DMS114 treated with DMSO at 0.1 percent for 48 hours (cell line): ENCODE data around the gene NOD2.

ENCODE experiments used
- DNase-seq: peaks from one replicate; lab custom pipeline; 2025; ENCODE audit not compliant: unreplicated experiment; lab: John Stamatoyannopoulos, UW

The NOD2 gene

DNA sequence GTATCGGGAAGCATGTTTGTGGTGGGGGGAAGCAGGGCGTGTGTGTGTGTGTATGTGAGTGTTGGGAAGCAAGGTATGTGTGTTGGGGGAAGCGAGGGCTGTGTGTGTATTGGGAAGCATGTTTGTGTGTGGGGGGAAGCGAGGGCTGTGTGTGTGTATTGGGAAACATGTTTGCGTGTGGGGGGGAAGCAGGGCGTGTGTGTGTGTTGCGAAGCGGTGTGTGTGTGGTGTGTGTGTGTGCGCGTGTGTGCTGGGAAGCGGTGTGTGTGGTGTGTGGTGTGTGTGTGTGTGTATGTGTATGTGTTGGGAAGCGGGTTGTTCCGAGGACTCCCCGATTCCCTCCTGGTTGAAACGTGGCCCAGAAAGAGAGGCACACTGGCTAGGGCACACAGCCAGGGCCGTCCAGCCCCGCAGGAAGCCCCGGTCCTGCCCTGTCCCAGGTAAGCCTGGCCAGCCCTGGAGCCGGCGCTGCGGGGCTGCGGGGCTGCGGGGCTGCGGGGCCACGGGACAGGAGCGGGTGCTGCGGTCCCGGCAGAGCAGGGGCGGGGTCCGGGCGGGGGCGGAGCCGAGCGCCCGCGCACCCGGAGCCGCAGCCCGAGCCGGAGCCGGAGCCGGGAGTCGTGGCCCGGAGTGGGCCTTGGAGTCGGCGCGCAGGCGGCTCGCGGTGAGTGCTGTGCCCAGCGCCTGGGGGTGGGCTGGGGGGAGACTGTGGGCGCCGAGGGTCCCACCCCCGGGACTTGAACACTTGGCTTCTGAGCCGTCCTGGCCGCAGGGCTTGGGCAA is at the start of gene NOD2:
Gene NOD2 (plus strand): TSS at position 608 of the 783 bp plus-strand sequence. CDS start 5,890 bp downstream, outside the sequence.
- DNase-seq: no peak

DNA sequence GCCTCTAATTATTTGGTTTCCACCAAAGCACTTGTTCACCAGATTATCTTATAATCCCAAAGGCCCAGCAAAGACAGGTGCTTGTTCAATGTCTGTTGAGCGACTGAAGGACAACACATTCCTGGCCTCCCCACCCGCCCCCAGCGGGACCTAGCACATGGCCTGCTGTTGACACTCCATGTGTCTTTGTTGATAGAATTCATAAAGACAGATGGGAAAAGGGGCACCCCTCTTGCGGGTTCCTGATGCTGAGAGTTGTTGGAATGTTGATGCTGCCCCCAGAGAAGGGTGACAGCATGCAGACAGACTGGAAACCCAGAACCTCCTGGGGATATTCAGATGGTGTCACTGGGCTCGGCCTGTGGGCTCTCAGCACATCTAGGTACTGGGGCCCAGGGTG is 49.2 kb upstream of the NOD2 start:
- DNase-seq: no peak

DNA sequence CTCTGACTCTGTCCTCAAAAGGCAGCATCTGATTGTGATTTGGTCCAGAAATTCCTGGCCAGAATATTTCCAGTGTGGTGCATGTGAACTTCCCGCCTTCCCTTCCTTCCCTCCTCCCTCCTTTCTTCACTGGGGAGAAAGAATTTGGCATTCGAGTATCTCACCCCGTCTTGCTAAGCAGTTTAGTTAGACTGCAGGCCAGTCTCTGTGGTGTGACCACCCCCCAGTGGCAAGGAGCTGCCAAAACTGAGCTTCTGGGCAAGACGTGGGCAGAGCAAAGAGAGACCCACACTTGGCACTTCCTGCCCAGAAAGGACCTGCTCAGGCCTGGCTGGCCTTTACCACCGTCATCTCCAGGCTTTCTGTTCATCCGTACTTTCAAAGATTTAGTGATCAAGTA is 48.7 kb upstream of the NOD2 start:
- peak; percentile 24 for DNase-seq

DNA sequence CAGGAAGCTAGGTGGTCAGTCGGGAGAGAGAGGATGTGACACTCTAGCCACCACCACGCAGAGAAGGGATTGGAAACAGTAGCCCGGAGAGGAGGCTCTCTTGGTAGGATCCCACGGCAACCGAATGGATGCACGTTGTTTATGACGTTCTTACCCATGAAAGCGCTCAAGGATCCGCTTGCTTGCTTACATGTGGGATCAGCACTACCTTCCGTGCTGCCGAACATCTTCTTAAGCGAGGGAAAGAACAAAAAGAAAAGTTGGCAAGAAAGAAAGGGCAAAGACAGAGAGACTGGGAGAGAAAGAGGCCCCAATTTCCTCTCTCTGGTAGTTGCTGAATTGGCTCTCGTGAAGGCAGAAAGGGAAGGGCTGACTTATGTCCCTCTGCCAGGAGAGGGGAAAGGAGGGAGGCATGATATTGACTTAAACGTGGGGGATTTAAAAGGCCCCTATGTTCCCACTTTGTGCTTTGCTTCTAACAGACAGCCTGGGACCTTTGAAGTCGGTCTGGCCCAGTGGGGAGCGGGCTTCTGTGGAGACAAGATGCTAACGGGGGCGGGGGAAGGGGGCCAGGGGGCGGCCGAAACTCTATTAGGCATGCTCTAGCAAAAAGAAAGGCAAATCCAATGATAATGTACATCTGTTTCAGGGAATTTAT is 47.7 kb upstream of the NOD2 start:
- no peak for DNase-seq

DNA sequence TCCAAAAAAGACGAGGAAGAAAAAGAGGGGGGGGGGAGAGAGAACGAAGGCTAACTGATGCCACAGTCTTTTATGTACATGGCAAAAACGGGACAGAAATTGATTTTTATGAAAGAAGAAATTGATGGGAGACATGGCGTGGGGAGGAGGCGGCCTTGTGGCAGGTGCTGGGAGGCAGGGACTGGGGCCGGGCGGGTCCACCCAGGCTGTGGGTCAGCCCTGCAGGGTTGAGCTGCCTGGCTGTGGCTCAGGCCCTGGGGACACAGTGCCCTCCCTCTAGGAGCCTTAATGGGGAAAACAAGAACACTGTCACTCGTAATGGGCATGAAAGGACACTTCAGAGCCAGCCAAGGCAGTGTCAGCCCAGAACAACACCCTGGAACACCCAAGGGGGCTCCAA is 47.1 kb upstream of the NOD2 start:
- no peak for DNase-seq

DNA sequence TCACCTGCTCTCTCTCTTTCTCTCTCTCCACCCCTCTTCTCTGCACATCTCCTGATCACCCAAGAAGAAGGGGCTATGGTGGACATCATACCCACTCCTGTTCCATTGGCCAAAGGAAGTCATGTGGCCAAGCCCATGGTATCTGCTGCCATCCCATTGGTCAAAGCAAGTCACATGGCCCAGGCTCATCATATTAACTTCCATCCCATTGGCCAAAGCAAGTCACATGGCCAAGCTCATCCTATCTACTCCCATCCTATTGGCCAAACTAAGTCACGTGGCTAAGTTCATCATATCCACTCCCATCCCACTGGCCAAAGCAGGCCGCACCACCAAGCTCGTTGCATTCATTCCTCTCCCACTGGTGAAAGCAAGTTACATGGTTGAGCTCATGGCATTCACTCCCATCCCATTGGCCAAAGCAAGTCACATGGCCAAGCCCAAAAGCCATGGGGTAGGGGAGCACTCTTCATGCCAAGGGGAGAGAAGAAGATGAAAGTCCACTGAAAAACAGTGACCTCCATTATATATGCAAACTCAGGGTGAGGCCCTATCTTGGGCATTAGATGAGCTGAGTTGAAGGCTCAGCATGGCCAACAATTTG is 41.5 kb upstream of the NOD2 start:
- no peak for DNase-seq

DNA sequence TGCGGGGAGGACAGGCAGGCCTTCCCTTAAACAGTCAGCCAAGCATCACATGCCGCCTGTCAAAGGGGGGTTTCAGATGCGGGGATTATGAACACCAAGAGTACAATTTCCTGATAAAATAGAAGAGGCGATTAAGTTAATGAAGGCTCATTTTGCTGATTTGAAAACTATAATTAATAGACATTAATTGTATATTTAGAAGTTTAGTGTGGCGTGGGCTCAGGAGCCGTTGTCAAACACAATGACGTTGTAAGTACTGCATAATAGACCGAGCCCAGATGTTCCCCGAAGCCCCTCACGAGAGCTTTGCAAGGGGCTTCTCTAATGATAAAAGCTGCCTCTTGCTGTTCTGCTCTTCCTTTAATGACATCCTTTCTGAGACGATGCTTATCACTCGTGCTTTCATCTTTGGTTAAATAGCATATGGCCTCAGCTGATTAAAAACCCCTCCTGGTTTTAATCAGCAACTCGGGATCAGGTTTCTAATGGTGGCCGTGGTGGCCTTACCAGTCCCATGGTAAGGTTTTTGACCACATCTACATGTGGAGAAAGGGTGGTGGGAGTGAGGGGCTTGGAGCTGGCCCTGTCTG is 40.5 kb upstream of the NOD2 start:
- DNase-seq: no peak

DNA sequence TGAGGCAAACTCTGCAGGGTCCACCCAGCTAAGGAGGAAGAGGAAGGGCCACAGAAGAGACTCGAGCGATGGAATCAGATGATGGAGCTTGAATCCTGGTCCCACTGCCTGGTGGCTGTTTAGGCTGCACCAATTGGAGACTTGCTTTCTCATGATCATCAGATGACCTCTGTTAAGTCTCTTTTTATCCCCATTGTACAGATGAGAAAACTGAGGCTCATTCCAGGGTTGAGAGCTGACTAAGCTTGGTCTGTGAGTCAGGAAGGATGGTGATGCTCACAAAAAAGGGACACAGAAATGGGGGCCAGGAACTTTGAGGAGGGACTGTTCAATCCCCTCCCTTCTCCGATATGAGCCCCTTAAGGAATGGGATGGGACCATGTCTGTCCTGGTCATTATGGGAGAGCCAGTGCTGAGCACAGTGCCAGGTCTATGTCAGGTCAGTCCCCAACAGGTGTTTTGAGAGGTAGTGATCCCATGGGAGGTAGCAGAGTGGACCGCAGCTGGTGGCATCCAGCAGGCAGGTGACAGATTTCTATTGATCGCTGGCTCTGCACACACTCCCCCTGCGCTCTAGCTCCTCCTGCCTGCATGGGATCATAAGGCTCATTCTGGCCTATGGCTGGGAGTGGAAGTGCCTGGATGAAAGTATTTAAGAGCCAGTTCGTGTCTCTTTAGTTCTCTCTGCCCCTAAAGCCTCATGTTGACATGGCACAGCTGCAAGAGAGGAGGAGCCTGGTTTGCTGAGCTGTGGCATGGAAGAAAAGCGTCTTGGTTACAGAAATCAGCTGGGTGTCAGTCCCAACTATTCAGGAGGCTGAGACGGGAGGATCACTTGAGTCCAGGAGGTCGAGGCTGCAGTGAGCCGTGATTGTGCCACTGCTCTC is 39.5 kb upstream of the NOD2 start:
- DNase-seq: no peak

DNA sequence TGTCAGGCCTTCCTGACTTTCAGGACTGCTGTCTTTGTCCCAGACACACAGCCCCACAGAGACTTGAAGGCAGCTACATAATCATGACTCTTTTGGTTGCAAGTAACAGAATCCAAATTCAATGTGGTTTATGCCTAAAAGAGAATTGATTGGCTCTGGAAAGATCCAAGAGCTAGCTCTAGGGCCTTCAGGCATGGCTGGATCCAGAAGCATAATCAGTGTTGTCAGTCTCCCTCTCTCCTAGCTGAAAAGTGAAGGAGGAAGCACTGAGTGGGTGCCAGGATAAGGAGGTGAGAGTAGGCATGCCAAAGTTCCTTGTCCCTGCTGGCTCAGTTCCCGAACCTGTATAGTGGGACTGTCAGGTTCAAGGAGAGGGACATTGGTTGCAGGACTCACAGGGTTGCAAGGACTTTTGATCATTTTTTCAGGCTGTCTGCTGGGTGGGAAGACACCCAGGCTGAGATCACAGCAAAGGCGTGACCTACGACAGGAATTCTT is 37.8 kb upstream of the NOD2 start:
- DNase-seq: no peak

DNA sequence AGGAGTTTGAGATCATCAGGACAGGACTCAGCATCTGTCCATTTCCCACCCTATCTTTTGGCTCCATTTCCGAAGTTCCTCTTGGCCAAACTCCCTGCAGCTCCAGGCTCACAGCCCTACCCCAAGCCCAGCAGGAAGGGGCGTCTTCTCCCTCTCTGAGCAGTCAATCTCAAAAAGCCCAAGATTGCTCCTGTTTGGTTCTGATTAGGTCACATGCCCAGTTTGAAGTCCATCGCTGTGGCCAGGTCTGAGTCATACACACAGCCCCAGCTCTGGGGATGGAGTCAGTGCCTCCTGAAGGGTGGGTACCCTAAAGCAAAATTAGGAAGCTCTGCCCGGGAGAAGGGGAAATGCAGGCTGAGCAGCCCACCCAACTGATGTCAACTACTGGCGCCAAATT is 36.2 kb upstream of the NOD2 start:
- no peak for DNase-seq

DNA sequence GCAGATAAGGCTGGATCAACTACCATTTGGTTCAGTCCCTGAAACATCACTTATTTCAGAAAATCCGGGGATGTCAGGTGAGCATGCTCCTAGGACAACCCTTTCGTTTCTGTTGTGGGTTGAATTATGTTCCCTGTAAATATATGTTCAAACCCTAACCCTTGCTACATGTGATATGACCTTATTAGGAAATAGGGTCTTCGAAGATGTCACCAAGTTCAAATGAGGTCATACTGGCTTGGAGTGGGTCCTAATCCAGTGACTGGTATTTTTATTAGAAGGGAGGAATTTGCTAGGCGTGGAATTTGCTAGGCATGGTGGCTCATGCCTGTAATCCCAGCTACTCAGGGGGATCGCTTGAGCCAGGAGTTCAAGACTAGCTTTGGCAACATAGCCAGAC is 33.6 kb upstream of the NOD2 start:
- DNase-seq: no peak

DNA sequence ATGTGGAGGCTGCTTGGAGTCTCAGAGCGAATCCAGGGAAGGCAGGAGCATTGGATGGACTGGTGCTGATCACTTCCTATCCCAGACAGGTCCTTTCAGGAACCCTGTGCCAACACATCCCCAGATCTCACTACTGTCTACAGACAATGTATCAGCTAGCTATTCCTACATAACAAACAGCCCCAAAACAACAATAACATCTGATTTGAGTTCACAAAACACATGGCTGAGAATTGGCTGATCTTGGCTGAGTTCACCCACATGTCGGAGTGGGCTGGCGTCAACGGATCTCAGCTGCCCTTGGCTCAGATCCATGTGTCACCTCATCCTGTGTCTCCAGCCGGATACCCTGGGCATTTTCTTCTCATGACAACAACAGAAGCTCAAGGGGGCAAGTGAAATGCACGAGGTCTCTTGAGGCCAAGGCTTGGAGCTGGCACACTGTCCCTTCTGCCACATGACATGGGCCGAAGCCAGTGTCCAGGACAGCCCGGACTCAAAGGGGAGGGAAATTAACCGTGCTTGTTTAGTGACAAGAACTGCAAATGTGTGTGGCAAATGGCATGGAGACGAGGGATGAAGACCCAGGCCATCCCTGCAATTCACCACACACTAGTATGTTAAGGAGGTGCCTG is 31.0 kb upstream of the NOD2 start:
- DNase-seq: no peak

DNA sequence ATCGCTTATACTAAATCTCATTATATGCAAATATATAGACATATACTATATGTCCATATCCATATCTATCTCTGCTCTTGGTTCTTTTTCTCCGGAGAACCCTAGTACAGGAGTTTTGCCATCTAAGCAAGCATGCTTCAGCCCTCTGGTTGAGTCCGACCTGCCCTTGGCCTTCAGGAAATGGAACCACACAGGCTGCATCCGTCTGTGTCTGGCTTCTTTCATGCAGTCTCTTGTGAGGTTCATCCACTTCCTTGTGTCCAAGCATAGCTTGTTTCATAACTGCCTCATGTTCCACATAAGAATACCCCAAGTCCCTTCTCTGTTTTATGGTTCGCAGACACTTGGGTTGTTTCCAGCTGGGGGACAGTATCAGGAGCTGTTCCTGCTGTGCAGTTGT is 29.1 kb upstream of the NOD2 start:
- no peak for DNase-seq

DNA sequence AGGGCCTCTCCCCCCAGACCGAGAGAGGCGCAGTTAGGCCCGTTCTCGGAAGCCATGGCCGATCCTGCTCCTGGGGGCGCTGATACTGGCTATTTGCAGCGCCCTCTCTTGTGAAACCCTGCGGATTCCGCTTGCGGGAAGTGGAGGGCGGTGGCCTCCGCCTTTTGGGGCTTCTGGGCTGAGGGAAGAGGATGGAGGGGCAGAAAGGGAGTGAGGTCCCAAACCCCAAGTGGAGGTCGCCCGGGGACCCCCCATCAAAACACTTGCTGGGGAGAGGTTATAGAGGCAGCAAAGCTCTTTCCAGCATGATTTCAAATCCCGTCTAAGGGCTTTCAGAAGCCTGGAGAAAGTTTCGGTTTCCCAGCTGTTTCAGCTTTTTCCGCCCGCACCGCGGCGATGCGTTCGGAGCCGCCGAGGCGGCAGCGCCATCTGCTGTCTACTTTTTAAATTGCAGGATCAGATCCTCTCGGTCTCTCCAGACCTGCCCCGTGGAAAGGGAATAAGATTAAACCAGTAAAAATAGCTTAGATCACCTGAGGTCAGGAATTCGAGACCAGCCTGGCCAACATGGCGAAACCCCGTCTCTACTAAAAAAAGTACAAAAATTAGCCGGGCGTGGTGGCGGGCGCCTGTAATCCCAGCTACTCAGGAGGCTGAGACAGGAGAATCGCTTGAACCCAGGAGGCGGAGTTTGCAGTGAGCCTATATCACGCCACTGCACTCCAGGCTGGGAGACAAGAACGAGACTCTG is 28.1 kb upstream of the NOD2 start:
- DNase-seq: peak; percentile 32

DNA sequence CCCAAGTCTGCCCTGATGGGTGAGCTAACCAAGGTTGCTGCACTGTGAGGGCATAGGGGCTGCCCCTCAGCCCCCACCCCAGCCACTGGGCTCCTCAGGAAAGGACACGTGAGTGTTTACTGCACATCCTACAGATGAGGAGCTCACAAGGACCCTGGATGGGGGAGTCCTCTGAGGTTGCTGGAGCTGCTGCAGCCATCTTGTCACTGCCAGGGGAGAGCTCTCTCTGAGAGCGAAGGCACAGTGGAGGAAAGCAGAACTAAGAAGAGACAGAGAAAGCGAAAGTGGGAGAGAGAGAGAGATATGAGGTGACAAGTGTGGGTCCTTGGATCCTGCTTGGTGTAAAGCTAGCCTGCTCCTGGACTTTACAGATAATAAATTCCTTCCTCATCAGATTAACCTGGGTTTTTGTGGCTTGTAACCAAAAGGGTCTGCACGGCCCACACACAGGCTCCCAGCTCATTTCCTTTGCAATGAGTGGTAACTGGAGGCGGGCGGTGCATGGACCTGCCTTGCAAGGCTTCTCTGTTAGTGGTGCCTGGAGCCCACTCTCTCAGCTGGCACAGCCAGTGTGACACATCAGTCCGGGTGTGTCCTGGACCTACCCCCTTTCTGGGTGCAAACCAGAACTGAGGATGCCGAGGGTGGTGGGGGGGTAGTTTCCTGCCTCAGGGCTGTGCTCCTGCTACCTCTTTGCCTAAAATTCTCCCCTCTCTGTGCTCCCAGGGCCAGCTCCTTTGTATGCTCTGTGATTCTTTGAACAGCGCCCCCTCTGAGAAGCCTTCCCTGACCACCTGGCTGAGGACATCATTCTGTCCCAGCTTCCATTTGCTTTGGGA is 26.5 kb upstream of the NOD2 start:
- no peak for DNase-seq

DNA sequence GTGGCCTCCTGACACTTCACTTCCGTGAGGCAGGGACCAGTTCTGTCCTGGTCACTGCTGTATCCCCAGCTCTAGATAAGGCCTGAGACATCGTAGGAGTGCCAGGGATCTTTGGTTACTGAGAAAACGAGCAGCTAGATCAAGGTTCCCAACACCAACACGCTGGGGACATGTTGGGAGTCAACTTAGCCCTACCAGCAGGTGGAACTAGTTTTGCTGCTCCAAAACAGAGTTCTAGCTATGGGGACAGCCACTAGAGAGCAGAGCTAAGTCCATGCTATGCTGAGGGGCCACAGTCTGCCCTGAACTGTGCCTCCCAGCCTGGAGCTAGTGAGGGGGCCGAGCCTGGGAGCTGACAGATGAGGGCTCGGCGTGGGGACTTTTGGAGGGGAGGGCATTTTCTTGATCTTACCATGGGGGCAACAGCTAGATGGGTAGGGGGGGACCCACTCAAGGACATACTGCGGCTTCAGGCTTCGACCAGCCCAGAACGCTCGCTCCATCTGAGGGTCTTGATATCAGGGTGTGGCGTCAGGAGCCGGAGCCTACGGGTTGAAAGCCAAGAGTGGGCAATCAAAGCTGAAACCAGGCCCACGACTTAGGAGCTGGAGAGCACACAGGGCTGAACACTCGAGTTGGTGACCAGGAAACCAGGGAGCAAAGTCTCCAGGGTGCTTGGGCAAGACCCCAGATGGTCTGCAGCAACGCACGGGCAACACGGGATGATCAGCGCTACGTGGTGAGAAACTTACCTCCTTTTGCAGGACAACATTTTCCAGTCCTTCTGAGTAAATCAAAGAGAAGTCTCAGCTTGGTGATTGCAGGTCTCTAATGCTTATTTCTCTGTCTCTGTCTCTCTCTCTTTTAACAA is 25.7 kb upstream of the NOD2 start:
- DNase-seq: no peak

DNA sequence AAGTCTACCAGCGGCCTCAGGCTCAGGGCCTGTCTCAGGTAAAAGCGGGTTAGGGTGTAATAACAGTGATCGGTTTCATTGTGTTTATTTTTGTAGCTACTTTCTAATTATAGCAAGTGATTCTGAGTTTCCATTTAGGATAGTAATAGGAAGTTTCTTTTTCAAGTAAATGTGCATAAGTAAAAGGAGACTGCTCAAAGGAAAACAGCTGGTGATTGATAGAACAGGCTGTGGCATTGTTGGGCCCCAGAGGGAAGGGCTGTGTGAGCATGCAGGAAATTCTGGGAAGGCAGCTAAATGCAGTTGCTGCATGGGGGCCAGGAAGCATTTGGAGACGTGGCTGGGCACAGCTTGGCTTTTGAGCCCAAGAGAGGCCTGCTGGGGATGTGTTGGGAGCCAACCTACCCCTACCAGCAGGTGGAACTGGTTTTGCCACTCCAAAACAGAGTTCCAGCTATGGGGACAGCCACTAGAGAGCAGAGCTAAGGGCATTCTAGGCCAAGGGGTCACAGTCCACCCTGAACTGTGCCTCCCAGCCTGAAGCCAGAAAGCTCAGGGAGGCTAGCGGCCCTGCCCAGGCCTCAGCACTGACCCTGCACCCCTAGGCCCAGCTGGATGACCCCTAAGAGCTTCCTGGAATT is 24.9 kb upstream of the NOD2 start:
- DNase-seq: no peak
